ENCODE data around the gene ACAT2.
"Not testable (repeated sequence)": the region's sequence is repeated elsewhere in the genome, so short reads cannot be mapped to it uniquely, and the experiment has no call there.

ACAT2 gene

GRCh38 chr6:159761873-159762680 is at the start of gene ACAT2:
ACAT2 (plus strand) TSS chr6:159762045; CDS start chr6:159762088, 43 bp downstream.
- Mint-ChIP-seq H3K27ac (peak within 1 kb of the TSS; percentile 98), H3K27me3 (no peaks in the 10 kb centered on the region), H3K4me3 (peak within 1 kb of the TSS; percentile 97 to 99), H3K4me1 (peaks cover 21 to 49% of the 10 kb centered on the region in 2 donors), H3K9me3 (no peaks in the 10 kb centered on the region), H3K36me3 (peaks cover 26 to 55% of the 10 kb centered on the region in 2 donors)
- ATAC-seq (replicated peaks) (peak; percentile 95 to 96), DNase-seq (peak; percentile 92)

GRCh38 chr6:159712389-159712788 is 49.5 kb upstream of the ACAT2 start:
- H3K27me3 Mint-ChIP-seq; H3K27ac Mint-ChIP-seq; ATAC-seq (replicated peaks); H3K36me3 Mint-ChIP-seq; H3K4me3 Mint-ChIP-seq; H3K9me3 Mint-ChIP-seq; H3K4me1 Mint-ChIP-seq; DNase-seq: not testable (repeated sequence)

- H3K36me3 Mint-ChIP-seq: peaks cover 5 to 12% of the 10 kb centered on the region in 2 donors
- no peaks in the 10 kb centered on the region for H3K27me3 Mint-ChIP-seq
- H3K4me3 Mint-ChIP-seq: no peak overlapping the region
- no peaks in the 10 kb centered on the region for H3K9me3 Mint-ChIP-seq
- no peak overlapping the region for H3K27ac Mint-ChIP-seq
- no peaks in the 10 kb centered on the region for H3K4me1 Mint-ChIP-seq
- ATAC-seq (replicated peaks) (no peak), DNase-seq (no peak)
Measured at GRCh38 chr6:159713984-159714383, 47.9 kb upstream of the ACAT2 start.

- Mint-ChIP-seq H3K4me3 (no peak overlapping the region), H3K9me3 (no peaks in the 10 kb centered on the region), H3K36me3 (peaks cover 8 to 10% of the 10 kb centered on the region in 2 donors), H3K27me3 (no peaks in the 10 kb centered on the region), H3K27ac (no peak overlapping the region), H3K4me1 (no peaks in the 10 kb centered on the region)
- ATAC-seq (replicated peaks) (no peak), DNase-seq (no peak)
Measured at GRCh38 chr6:159714404-159714803, 47.4 kb upstream of the ACAT2 start.

- H3K4me3 Mint-ChIP-seq: no peak overlapping the region
- H3K4me1 Mint-ChIP-seq: no peaks in the 10 kb centered on the region
- H3K27me3 Mint-ChIP-seq: no peaks in the 10 kb centered on the region
- H3K9me3 Mint-ChIP-seq: no peaks in the 10 kb centered on the region
- DNase-seq (no peak), ATAC-seq (replicated peaks) (no peak)
- H3K36me3 Mint-ChIP-seq: peaks cover 8 to 10% of the 10 kb centered on the region in 2 donors
- H3K27ac Mint-ChIP-seq: peak overlapping the region; percentile 6
Measured at GRCh38 chr6:159715166-159715565, 46.7 kb upstream of the ACAT2 start.

GRCh38 chr6:159715605-159716004 is 46.2 kb upstream of the ACAT2 start:
- no peak for ATAC-seq (replicated peaks)
- H3K36me3 Mint-ChIP-seq: peaks cover 8 to 10% of the 10 kb centered on the region in 2 donors
- no peak overlapping the region for H3K27ac Mint-ChIP-seq

GRCh38 chr6:159716247-159717096 is 45.4 kb upstream of the ACAT2 start:
- H3K4me1 Mint-ChIP-seq: no peaks in the 10 kb centered on the region
- H3K27ac Mint-ChIP-seq: no peak overlapping the region
- H3K36me3 Mint-ChIP-seq: peaks cover 8 to 10% of the 10 kb centered on the region in 2 donors
- no peak for ATAC-seq (replicated peaks)
- no peaks in the 10 kb centered on the region for H3K9me3 Mint-ChIP-seq
- no peak for DNase-seq
- H3K4me3 Mint-ChIP-seq: no peak overlapping the region
- no peaks in the 10 kb centered on the region for H3K27me3 Mint-ChIP-seq

More at GRCh38 chr6:159715605-159716004, 46.2 kb upstream of the ACAT2 start:
- H3K4me1 Mint-ChIP-seq: no peaks in the 10 kb centered on the region
- no peak for DNase-seq
- no peak overlapping the region for H3K4me3 Mint-ChIP-seq
- H3K27me3 Mint-ChIP-seq: no peaks in the 10 kb centered on the region
- no peaks in the 10 kb centered on the region for H3K9me3 Mint-ChIP-seq

GRCh38 chr6:159718634-159719033 is 43.2 kb upstream of the ACAT2 start:
- DNase-seq (no peak), ATAC-seq (replicated peaks) (no peak)
- H3K4me1 Mint-ChIP-seq: peaks cover 4 to 8% of the 10 kb centered on the region in 2 donors
- H3K4me3 Mint-ChIP-seq: no peak overlapping the region
- H3K36me3 Mint-ChIP-seq: peaks cover 10 to 20% of the 10 kb centered on the region in 2 donors
- no peaks in the 10 kb centered on the region for H3K9me3 Mint-ChIP-seq
- H3K27ac Mint-ChIP-seq: no peak overlapping the region
- no peaks in the 10 kb centered on the region for H3K27me3 Mint-ChIP-seq

- Mint-ChIP-seq H3K4me1 (peaks cover 4 to 8% of the 10 kb centered on the region in 2 donors), H3K27me3 (no peaks in the 10 kb centered on the region), H3K36me3 (peaks cover 10 to 20% of the 10 kb centered on the region in 2 donors), H3K4me3 (no peak overlapping the region), H3K9me3 (no peaks in the 10 kb centered on the region), H3K27ac (no peak overlapping the region)
- no peak for ATAC-seq (replicated peaks)
- DNase-seq: no peak
Measured at GRCh38 chr6:159719287-159719686, 42.6 kb upstream of the ACAT2 start.

- Mint-ChIP-seq H3K27ac (no peak overlapping the region), H3K4me1 (peaks cover 6 to 8% of the 10 kb centered on the region in 2 donors), H3K4me3 (no peak overlapping the region), H3K36me3 (peaks cover 4 to 15% of the 10 kb centered on the region in 2 donors), H3K9me3 (no peaks in the 10 kb centered on the region), H3K27me3 (no peaks in the 10 kb centered on the region)
- DNase-seq (no peak), ATAC-seq (replicated peaks) (peak; percentile 48 to 61)
Measured at GRCh38 chr6:159720708-159721107, 41.1 kb upstream of the ACAT2 start.

GRCh38 chr6:159721981-159722380 is 39.9 kb upstream of the ACAT2 start:
- H3K27ac Mint-ChIP-seq; H3K4me3 Mint-ChIP-seq; H3K27me3 Mint-ChIP-seq; DNase-seq; H3K9me3 Mint-ChIP-seq; ATAC-seq (replicated peaks): not testable (repeated sequence)
- Mint-ChIP-seq H3K4me1 (peaks cover 15 to 16% of the 10 kb centered on the region in 2 donors), H3K36me3 (peaks cover 5 to 22% of the 10 kb centered on the region in 2 donors)

- DNase-seq (no peak), ATAC-seq (replicated peaks) (no peak)
- no peaks in the 10 kb centered on the region for H3K9me3 Mint-ChIP-seq
- peaks cover 7 to 24% of the 10 kb centered on the region in 2 donors for H3K36me3 Mint-ChIP-seq
- no peak overlapping the region for H3K4me3 Mint-ChIP-seq
- no peak overlapping the region for H3K27ac Mint-ChIP-seq
- peaks cover 16% of the 10 kb centered on the region in 2 donors for H3K4me1 Mint-ChIP-seq
- H3K27me3 Mint-ChIP-seq: no peaks in the 10 kb centered on the region
Measured at GRCh38 chr6:159722655-159723054, 39.2 kb upstream of the ACAT2 start.

- H3K4me1 Mint-ChIP-seq: peaks cover 16% of the 10 kb centered on the region in 2 donors
- no peak for ATAC-seq (replicated peaks)
- no peak for DNase-seq
- no peak overlapping the region for H3K4me3 Mint-ChIP-seq
- H3K36me3 Mint-ChIP-seq: peaks cover 7 to 24% of the 10 kb centered on the region in 2 donors
- H3K27ac Mint-ChIP-seq: peak overlapping the region; percentile 7
- H3K27me3 Mint-ChIP-seq: no peaks in the 10 kb centered on the region
- no peaks in the 10 kb centered on the region for H3K9me3 Mint-ChIP-seq
Measured at GRCh38 chr6:159723259-159723658, 38.6 kb upstream of the ACAT2 start.

GRCh38 chr6:159724778-159725177 is 37.1 kb upstream of the ACAT2 start:
- no peak overlapping the region for H3K4me3 Mint-ChIP-seq
- H3K4me1 Mint-ChIP-seq: peaks cover 20 to 29% of the 10 kb centered on the region in 2 donors
- DNase-seq (no peak), ATAC-seq (replicated peaks) (no peak)
- no peaks in the 10 kb centered on the region for H3K9me3 Mint-ChIP-seq
- peaks cover 2 to 22% of the 10 kb centered on the region in 2 donors for H3K36me3 Mint-ChIP-seq
- H3K27ac Mint-ChIP-seq: peak overlapping the region; percentile 37
- no peaks in the 10 kb centered on the region for H3K27me3 Mint-ChIP-seq
